Gastroesophageal sphincter (tissue), 4 donors: ENCODE measurements around the gene FLACC1. TPM values are rescaled to one million over a fixed set of nuclear protein-coding genes. Genes with fewer than 3 reads are reported as not detected.

ENCODE experiments used
- ATAC-seq: fragments of 150-250 bp; one replicate; pipeline ENCODE4 v1.9.1; 2016; ENCODE audit warnings: mild to moderate bottlenecking, moderate library complexity
- H3K27ac ChIP-seq, 4 donors: fragments of 200-600 bp; sonication (generic) in 3 of 4; 1 replicate in 3 of 4; 2 replicates in 1 of 4; pipeline ENCODE4 v1.5.1; 2016 to 2019
- H3K27me3 ChIP-seq: fragments of 200-600 bp; sonication (generic); one replicate; pipeline ENCODE4 v1.5.1; 2019
- H3K36me3 ChIP-seq, 2 donors: fragments of 200-600 bp; sonication (generic); one replicate each; pipeline ENCODE4 v1.5.1; 2019; ENCODE audit warnings: control low read depth in 1 of 2
- H3K4me1 ChIP-seq, 3 donors: fragments of 200-600 bp; sonication (generic); 1 replicate in 2 of 3; 2 replicates in 1 of 3; pipeline ENCODE4 v1.5.1; 2016 to 2019; ENCODE audit warnings: control low read depth in 2 of 3
- H3K4me3 ChIP-seq, 2 donors: fragments of 200-600 bp; sonication (generic); one replicate each; pipeline ENCODE4 v1.5.1; 2019; ENCODE audit warnings: mild to moderate bottlenecking in 1 of 2, moderate library complexity in 1 of 2
- H3K9me3 ChIP-seq, 3 donors: fragments of 200-600 bp; sonication (generic); one replicate each; pipeline ENCODE4 v1.5.1; 2017 to 2019; ENCODE audit warnings: control low read depth in 2 of 3
- CTCF ChIP-seq, 4 experiments: fragments of 200-600 bp in 2 of 4; fragments of 450-650 bp in 2 of 4; sonication (generic) in 1 of 4; IDR thresholded peaks; one replicate each; pipeline ENCODE4 v1.5.1; 2017 to 2019; ENCODE audit warnings: antibody characterized with exemption in 4 of 4, mild to moderate bottlenecking in 2 of 4, moderate library complexity in 2 of 4
- EP300 ChIP-seq: sonication (generic); formaldehyde crosslinking; IDR thresholded peaks from one replicate; pipeline ENCODE4 v1.6.1; 2017; ENCODE audit warnings: antibody characterized with exemption, mild to moderate bottlenecking
- POLR2A ChIP-seq, 2 donors: fragments of 450-650 bp; IDR thresholded peaks; one replicate each; pipeline ENCODE4 v1.6.1; 2017; ENCODE audit warnings: antibody characterized with exemption in 2 of 2, mild to moderate bottlenecking in 2 of 2, moderate library complexity in 1 of 2
- POLR2AphosphoS5 ChIP-seq: sonication (generic); formaldehyde crosslinking; IDR thresholded peaks from one replicate; pipeline ENCODE4 v1.6.1; 2017; ENCODE audit warnings: antibody characterized with exemption
- WGBS, 2 donors: methylation state at CpG; one replicate each; pipeline ENCODE4 v1.1.5; 2018; ENCODE audit warnings: low coverage in 1 of 2; 5-methylcytosine and 5-hydroxymethylcytosine counted together
- total RNA-seq, 4 donors: library from RNA; depleted of rRNA; stranded (reverse); fragments of >200 nt; gene quantifications; one replicate each; pipeline ENCODE4 v1.1.0, GENCODE V29; 2016

The FLACC1 gene
- total RNA-seq, 4 donors from 2014 or later, result 1.1 to 3.8 (median 3.2) TPM

DNA sequence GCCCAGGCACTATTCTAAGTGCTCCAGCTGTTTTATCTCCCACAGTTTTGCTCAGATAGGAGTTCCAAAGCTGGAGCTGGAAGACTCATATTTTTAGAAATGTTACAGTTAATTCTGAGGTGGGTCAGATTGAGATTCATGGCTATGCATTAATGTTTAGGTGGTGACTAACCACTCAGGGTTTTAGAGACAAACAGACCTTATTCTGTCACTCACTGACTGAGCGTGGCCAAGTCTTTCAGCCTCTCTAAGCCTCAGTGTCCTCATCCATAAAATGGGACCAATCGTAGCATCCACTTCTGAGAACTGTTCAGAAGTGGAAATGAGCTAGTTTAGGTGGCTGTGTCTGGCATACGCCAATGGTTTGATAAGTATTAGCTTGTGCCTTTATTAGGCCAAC is 101.1 kb downstream of the FLACC1 start:
- 91 to 97% methylated on average over 3 of the region's 3 CpGs for WGBS, 2 donors
- no peak overlapping the region for H3K4me3 ChIP-seq
- TF ChIP-seq EP300, result no peak
- TF ChIP-seq CTCF (IDR thresholded peaks at IDR 0.05), result no peak
- no peak for TF ChIP-seq POLR2AphosphoS5
- no peak for TF ChIP-seq POLR2A (IDR thresholded peaks at IDR 0.05)
- H3K27me3 ChIP-seq, result no peaks in the 10 kb centered on the region
- no peak overlapping the region for H3K27ac ChIP-seq
- ATAC-seq, result no peak
- no peaks in the 10 kb centered on the region for H3K36me3 ChIP-seq
- no peaks in the 10 kb centered on the region for H3K9me3 ChIP-seq
- H3K4me1 ChIP-seq, result peaks cover 0 to 43% (median 11%) of the 10 kb centered on the region in 3 donors

DNA sequence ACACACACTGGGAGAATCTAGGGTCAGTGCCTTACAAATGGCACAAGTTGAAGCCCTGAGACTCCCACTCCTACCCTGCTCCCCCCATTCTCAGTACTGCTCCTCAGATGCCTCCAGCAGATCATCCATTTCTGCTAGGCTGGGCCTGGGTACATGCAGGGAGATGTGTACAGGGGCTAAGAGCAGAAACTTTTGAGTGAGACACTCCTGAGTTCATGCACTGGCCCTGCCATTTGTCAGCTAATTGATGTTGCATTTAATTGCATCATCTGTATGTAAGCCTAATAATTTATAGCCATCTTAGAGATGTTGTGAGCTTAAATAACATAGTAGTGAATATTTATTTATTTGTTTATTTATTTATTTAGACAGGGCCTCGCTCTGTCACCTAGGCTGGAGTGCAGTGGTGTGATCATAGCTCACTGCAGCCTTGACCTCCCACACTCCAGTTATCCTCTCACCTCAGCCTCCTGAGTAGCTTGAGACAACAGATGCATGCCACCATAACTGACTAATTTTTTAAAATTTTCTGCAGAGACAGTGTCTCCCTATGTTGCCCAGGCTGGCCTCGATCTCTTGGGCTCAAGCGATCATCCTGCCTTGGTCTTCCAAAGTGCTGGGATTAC is 101.6 kb downstream of the FLACC1 start:
- no peaks in the 10 kb centered on the region for H3K36me3 ChIP-seq
- H3K9me3 ChIP-seq, result no peaks in the 10 kb centered on the region
- no peak for ATAC-seq
- no peak overlapping the region for H3K27ac ChIP-seq
- H3K4me1 ChIP-seq, result peaks cover 0 to 38% (median 11%) of the 10 kb centered on the region in 3 donors
- H3K4me3 ChIP-seq, result no peak overlapping the region
- no peaks in the 10 kb centered on the region for H3K27me3 ChIP-seq
- TF ChIP-seq EP300, result no peak
- no peak for TF ChIP-seq POLR2AphosphoS5
- TF ChIP-seq POLR2A (IDR thresholded peaks at IDR 0.05), result no peak
- TF ChIP-seq CTCF (IDR thresholded peaks at IDR 0.05), result no peak
- 82 to 100% methylated on average over 1 to 3 of the region's 3 CpGs for WGBS, 2 donors

DNA sequence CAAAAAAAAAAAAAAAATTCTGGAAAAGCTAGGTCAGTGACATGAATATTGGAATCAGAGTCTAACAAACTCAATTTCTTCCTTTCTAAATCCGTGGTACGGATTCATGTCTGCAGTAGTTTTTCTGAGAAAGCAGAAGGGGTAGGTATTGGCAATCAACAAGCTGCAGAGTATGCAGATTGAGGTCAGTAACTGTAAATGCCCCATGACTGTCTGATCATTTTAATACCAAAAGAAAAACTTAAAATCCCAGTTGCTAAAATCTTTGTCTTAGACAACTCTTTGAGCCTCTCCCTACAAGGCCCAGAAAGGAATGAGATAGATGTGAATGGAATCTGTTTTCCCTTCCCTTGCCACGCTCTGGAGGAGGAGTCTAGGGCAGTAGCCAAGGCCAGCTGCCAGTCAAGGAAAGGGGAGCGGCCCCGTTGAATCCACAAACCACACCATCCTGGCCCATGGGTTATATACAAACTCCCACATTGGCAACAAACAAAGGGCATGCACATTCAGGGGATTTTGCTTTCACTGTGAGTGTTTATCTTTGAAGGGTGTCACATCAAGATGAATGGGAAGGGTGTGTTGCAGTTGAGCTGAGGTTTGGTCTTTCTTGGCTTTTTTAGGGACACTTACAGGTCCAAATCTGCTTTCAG is 102.9 kb downstream of the FLACC1 start:
- H3K27ac ChIP-seq, result peak overlapping the region in 1 of 4 donors; percentile 57
- no peaks in the 10 kb centered on the region for H3K9me3 ChIP-seq
- no peak overlapping the region for H3K4me3 ChIP-seq
- no peaks in the 10 kb centered on the region for H3K36me3 ChIP-seq
- WGBS, 2 donors, result 37 to 40% methylated on average over 5 of the region's 5 CpGs
- no peak for ATAC-seq
- peaks cover 0 to 28% (median under 1%) of the 10 kb centered on the region in 3 donors for H3K4me1 ChIP-seq
- H3K27me3 ChIP-seq, result no peaks in the 10 kb centered on the region
- no peak for TF ChIP-seq POLR2AphosphoS5
- TF ChIP-seq EP300, result no peak
- no peak for TF ChIP-seq POLR2A (IDR thresholded peaks at IDR 0.05)
- no peak for TF ChIP-seq CTCF (IDR thresholded peaks at IDR 0.05)

DNA sequence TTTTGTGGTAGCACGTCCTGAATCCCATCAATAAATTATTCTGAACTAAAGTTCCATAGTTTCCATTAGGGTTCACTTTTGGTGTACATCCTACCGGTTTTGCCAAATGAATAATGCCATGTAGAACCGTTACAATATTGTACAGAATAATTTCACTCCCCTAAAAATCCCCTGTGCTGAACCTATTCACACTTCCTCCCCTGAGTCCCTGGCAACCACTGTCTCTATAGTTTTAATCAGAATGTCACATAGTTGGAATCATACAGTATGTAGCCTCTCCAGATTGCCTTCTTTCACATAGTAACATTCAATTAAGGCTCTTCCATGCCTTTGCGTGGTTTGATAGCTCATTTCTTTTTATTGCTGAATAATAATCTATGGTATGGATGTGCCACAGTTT is 106.4 kb downstream of the FLACC1 start:
- no peak overlapping the region for H3K4me3 ChIP-seq
- no peaks in the 10 kb centered on the region for H3K27me3 ChIP-seq
- peaks cover 0 to 10% (median 0%) of the 10 kb centered on the region in 3 donors for H3K4me1 ChIP-seq
- ATAC-seq, result no peak
- TF ChIP-seq CTCF (IDR thresholded peaks at IDR 0.05) (no peak), POLR2A (IDR thresholded peaks at IDR 0.05) (no peak), EP300 (no peak), POLR2AphosphoS5 (no peak)
- H3K36me3 ChIP-seq, result no peaks in the 10 kb centered on the region
- 85 to 97% methylated on average over 4 of the region's 4 CpGs for WGBS, 2 donors
- H3K9me3 ChIP-seq, result no peaks in the 10 kb centered on the region
- no peak overlapping the region for H3K27ac ChIP-seq

GRCh38 chr2:201249889-201250288 is 107.3 kb downstream of the FLACC1 start:
- Histone ChIP-seq H3K4me1 (peaks cover 0 to 9% (median 0%) of the 10 kb centered on the region in 3 donors), H3K9me3 (no peaks in the 10 kb centered on the region), H3K4me3 (no peak overlapping the region), H3K36me3 (no peaks in the 10 kb centered on the region), H3K27ac (no peak overlapping the region), H3K27me3 (no peaks in the 10 kb centered on the region)
- no peak for ATAC-seq
- 44 to 77% methylated on average over 2 of the region's 2 CpGs for WGBS, 2 donors
- TF ChIP-seq POLR2A (IDR thresholded peaks at IDR 0.05), result no peak
